Stomach (tissue), 4 donors: ENCODE results near the gene WEE1.

Experiments used
- EP300 ChIP-seq: sonication (generic); formaldehyde crosslinking; IDR thresholded peaks from one replicate; pipeline ENCODE4 v1.6.1; 2017; ENCODE audit warnings: antibody characterized with exemption
- POLR2A ChIP-seq, 4 donors: fragments of 450-650 bp; IDR thresholded peaks; one replicate each; pipeline ENCODE4 v1.6.1; 2016; ENCODE audit warnings: antibody characterized with exemption in 4 of 4, control low read depth in 2 of 4, mild to moderate bottlenecking in 1 of 4, moderate library complexity in 1 of 4
- POLR2AphosphoS5 ChIP-seq, 3 donors: sonication (generic); formaldehyde crosslinking; IDR thresholded peaks; one replicate each; pipeline ENCODE4 v1.6.1; 2016; ENCODE audit warnings: antibody characterized with exemption in 3 of 3
- TF ChIP-seq, protein P1 (sequence below), 7 experiments: fragments of 450-650 bp in 4 of 7; fragments of 200-600 bp in 3 of 7; sonication (generic) in 3 of 7; IDR thresholded peaks; one replicate each; pipeline ENCODE4 v1.5.1; 2016 to 2019; ENCODE audit warnings: antibody characterized with exemption in 7 of 7, control low read depth in 2 of 7, mild to moderate bottlenecking in 1 of 7

DNA sequence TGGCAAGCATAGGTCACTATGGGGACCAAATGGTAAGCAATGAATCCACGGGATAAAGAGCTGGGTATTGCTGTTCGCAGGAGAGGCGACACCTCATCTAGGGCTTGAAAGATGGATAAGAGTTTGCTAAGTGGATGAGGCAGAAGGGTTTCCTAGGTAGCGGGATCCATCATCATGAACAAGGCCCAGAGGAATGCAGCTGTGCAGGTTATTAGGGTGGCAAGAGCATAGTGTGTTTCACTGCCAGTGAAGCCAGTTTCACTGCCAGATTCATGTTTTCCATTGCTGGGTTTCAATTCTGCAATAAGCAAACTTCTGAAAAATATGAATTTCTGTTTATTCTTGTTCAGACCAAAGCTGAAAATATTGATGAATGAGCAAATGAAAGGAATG, 27.2 kb downstream of the WEE1 start:
- TF ChIP-seq POLR2A (IDR thresholded peaks at IDR 0.05), result no peak
- TF ChIP-seq, protein P1, sequence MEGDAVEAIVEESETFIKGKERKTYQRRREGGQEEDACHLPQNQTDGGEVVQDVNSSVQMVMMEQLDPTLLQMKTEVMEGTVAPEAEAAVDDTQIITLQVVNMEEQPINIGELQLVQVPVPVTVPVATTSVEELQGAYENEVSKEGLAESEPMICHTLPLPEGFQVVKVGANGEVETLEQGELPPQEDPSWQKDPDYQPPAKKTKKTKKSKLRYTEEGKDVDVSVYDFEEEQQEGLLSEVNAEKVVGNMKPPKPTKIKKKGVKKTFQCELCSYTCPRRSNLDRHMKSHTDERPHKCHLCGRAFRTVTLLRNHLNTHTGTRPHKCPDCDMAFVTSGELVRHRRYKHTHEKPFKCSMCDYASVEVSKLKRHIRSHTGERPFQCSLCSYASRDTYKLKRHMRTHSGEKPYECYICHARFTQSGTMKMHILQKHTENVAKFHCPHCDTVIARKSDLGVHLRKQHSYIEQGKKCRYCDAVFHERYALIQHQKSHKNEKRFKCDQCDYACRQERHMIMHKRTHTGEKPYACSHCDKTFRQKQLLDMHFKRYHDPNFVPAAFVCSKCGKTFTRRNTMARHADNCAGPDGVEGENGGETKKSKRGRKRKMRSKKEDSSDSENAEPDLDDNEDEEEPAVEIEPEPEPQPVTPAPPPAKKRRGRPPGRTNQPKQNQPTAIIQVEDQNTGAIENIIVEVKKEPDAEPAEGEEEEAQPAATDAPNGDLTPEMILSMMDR (IDR thresholded peaks at IDR 0.05), result no peak
- TF ChIP-seq POLR2AphosphoS5 (IDR thresholded peaks at IDR 0.05), result no peak
- no peak for TF ChIP-seq EP300
